ENCODE results near the gene SLC4A9.

SLC4A9 gene

GRCh38 chr5:140362875-140363630 is 3.1 kb downstream of the SLC4A9 start:
- DNase-seq: no peak

DNA sequence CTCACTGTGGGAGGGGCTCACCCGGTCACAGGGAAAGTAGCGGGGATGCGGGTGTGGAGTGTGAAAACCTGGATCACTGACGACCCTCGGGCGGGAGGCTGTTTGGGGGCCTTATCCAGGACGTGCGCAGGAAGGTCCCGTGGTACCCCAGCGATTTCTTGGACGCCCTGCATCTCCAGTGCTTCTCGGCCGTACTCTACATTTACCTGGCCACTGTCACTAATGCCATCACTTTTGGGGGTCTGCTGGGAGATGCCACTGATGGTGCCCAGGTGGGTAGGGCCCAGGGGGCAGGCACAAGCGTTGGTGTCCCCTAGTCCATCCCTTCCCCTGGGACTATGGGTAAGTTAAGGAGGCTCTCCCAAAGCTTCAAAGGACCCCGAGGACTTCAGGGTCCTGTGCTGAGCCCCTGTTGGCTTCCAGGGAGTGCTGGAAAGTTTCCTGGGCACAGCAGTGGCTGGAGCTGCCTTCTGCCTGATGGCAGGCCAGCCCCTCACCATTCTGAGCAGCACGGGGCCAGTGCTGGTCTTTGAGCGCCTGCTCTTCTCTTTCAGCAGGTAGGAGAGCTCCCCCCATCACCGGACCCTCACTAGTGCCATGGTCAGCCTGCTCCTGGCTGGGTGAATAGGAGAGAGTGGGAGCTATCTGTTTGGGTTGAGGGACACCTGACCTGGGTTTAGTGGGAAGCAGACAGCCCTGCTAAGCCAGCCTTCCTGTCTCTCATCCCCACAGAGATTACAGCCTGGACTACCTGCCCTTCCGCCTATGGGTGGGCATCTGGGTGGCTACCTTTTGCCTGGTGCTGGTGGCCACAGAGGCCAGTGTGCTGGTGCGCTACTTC is 3.9 kb downstream of the SLC4A9 start:
- no peak for DNase-seq

DNA sequence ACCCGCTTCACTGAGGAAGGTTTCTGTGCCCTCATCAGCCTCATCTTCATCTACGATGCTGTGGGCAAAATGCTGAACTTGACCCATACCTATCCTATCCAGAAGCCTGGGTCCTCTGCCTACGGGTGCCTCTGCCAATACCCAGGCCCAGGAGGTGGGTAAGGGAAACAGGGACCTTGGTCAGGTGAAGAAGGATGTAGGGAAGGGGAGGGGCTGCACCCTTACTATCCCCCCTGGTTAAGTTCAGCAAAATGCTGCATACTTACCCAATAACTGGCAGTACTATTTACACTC is 4.4 kb downstream of the SLC4A9 start:
- no peak for DNase-seq

DNA sequence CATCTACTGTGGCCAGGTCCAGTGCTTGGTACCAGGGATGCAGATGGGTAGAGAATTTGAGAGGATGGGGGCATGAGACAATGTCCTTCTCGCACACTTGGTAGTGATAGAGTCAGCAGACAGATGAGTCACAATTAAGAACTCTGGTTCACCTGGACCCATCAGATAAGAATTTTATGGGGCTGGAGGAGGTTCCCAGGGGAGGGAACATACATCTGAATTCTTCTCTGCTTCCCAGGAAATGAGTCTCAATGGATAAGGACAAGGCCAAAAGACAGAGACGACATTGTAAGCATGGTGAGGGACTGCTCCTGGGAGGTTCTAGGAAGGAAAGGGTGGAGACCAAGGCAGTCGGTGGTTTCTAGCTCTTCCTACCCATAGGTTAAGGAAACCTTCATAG is 5.3 kb downstream of the SLC4A9 start:
- no peak for DNase-seq

DNA sequence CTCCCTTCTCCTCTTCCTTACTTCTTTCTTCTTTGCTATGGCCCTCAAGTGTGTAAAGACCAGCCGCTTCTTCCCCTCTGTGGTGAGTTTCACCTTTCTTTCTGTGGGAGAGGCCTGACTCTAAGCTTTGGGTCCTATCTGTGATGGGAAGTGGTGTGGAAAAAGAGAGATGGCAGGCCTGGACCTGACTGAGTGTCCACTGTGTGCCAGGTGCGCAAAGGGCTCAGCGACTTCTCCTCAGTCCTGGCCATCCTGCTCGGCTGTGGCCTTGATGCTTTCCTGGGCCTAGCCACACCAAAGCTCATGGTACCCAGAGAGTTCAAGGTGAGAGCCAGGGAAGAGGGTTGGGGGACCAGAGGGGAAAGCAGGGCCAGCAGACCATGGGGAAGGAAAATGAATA is 5.9 kb downstream of the SLC4A9 start:
- DNase-seq: no peak

- no peak for DNase-seq
These were observed 6.7 kb downstream of the SLC4A9 start for GRCh38 chr5:140366589-140367255.

DNA sequence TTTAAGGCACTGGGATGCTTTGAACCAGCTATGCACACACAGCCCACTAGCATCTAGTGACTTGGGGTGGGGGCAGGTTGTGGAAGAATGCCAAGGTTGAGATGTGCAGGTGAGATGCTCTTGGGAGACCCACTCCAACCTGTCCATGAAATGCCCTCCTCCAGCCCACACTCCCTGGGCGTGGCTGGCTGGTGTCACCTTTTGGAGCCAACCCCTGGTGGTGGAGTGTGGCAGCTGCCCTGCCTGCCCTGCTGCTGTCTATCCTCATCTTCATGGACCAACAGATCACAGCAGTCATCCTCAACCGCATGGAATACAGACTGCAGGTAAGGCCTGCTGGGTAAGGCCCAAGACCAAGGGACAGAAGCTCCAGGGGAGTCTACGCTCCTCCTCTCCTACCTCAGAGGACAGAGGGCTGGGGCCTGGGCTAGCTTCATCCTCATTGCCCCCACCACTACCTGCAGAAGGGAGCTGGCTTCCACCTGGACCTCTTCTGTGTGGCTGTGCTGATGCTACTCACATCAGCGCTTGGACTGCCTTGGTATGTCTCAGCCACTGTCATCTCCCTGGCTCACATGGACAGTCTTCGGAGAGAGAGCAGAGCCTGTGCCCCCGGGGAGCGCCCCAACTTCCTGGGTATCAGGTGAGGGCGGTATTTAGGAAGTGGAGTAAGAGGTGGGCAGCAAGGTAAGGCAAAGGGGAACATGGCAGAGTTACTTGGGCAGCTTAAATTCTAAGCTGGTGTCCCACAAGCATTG is 7.4 kb downstream of the SLC4A9 start:
- DNase-seq: no peak

- DNase-seq: no peak
These were observed 11.6 kb downstream of the SLC4A9 start for GRCh38 chr5:140371356-140372151.

- DNase-seq: no peak
These were observed 13.0 kb downstream of the SLC4A9 start for GRCh38 chr5:140372971-140373487.

DNA sequence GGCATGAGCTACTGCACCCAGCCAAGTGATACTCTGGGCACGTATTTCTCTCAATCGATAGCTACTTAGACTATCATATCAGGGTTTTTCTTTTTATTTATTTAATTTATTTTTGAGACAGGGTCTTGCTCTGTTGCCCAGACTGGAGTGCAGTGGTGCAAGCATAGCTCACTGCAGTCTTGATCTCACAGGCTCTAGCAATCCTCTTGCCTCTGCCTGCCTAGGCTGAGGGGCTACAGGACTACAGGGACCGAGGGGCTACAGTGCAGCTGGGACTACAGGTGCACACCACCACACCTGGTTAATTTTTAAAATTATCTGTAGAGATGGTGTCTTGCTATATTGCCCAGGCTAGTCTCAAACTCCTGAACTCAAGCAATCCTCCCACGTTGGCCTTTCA is 21.4 kb downstream of the SLC4A9 start:
- DNase-seq: no peak

- DNase-seq: no peak
These were observed 22.0 kb downstream of the SLC4A9 start for GRCh38 chr5:140381972-140382371.

GRCh38 chr5:140382866-140383265 is 22.9 kb downstream of the SLC4A9 start:
- DNase-seq: no peak

- DNase-seq: no peak
These were observed 23.3 kb downstream of the SLC4A9 start for GRCh38 chr5:140383300-140383699.

DNA sequence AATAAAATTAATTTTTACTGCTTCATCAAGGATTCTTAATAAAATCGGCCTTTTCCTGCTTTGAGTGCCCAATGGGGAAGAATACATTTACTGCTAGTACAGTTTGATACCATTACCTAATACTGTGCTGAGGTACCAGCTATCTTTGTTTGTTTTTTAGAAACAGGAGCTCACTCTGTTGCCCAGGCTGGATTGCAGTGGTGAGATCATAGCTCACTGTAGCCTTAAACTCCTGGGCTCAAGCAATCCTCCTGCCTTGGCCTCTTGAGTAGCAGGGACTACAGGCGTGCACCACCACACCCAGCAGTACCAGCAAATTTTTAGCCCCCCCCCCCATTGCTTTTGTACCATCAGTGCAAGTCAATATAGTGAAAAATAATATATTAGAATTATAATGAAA is 28.1 kb downstream of the SLC4A9 start:
- DNase-seq: no peak

DNA sequence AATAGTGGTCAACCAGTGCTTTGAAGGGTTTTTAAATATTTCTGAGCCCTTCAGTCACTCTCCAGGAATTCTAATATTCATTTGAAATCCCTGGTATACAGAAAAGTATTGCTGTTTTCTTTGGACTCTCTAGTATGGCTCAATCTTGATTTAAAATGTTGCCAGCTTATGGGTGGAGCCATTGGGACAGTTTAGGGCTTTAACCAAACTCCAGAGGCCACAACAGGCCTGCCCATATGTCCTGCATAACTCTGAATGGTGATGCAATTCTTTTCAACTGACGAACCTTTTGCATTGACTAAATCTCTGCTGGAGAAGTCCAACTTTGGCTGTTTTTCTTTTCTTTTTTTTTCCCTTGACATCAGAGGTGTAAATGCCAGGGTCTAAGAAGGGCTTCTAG is 31.3 kb downstream of the SLC4A9 start:
- DNase-seq: no peak

DNA sequence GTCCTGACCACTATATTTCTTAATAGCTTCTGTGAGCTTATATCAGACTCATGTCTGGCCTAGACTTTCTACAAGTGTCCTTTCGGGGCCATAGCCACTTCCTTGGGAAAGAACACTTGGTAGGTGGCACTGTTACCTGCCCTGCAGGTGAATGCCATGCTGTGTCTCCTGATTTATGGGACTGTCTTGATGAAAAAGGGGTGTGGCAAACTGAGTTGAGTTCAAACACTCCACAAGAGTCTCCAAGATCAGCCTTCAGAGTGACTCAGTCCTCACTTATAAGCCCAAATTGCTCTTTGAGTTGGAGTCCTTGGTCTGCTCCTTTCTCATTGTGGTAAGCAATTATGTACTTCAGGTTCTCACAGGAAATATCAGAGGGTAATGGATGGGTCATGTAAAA is 31.7 kb downstream of the SLC4A9 start:
- DNase-seq: no peak

- DNase-seq: no peak
These were observed 33.7 kb downstream of the SLC4A9 start for GRCh38 chr5:140393738-140394137.

DNA sequence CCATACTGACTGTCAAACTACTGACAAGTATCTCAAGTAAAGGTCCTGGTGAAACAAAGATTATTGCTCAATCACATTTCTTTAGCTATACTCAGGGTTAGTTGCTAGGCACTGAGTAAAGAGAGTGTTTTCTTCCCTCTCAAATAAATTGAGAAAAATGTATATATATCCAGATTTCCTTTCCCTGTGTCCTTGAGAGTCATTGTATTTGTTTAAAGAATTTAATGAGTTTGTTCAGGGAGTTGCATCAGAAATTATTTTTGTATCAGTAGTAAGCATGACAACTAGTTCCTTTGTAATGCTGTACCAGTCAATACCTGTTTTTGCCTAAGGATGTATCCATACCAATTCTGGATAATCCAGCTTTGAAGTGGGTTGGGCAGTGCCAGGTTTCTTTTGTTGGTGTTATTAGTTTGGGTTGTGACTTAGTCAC is 38.4 kb downstream of the SLC4A9 start:
- no peak for DNase-seq

DNA sequence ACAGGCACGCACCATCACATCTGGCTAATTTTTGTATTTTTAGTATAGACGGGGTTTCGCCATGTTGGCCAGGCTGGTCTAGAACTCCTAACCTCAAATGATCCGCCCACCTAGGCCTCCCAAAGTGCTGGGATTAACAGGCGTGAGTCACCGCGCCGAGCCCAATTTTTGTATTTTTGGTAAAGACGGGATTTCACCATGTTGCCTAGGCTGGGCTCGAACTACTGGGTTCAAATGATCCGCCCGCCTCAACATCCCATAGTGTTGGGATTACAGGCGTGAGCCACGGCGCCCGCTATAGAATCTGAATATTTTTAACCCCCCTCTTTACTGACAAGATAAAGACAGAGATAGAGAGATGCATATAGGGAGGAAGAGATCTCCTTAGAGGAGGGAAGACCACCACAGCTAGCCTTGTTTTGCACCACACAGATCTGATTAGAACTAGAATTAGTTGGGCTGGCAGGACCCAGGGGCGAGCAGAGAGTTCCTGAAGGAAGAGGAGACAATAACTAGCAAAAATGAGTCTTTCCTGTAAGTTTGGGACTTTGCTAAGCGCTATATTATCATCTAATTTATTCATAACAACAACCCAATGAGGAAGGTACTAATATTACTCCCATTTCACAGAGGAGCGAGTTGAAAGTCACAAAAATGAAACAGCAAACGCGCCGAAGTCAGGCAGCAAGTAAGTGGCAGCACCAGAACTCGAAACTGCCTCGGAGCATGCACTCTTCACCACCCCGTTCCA is 40.2 kb downstream of the SLC4A9 start:
- DNase-seq: no peak

- no peak for DNase-seq
These were observed 40.9 kb downstream of the SLC4A9 start for GRCh38 chr5:140400730-140401361.

Measured in cortex of kidney (tissue), 1 donor.